ENCODE data around the gene DBI.

Gene DBI

DNA sequence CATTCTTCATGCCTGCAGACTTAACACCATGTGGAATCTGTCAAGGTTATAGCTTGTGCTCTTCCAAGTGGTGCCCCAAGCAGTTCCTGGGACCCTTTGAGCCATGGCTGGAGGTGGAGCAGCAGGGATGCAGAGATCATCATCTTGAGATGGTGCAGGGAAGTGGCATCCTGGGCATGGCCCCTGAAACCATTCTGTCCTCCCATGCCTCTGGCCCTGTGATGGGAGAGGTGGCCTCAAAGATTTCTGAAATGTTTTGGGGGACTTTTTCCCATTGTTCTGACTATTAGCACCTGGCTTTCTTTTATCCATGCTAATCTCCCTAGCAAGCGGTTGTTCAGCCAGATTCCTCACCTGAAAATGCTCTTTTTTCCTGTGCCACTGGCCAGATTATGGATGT, 54.5 kb downstream of the DBI start:
- no peak for TF ChIP-seq CTCF (conservative IDR thresholded peaks at IDR 0.05; ENCODE audit: low read length)
- H3K4me3 ChIP-seq (ENCODE audit: low read length): no peak overlapping the region
- DNase-seq (ENCODE audit: low read depth): no peak

- no peak for TF ChIP-seq CTCF (conservative IDR thresholded peaks at IDR 0.05; ENCODE audit: low read length)
- DNase-seq (ENCODE audit: low read depth): no peak
- H3K4me3 ChIP-seq (ENCODE audit: low read length): no peak overlapping the region
These were observed 55.0 kb downstream of the DBI start for GRCh38 chr2:119421741-119422140.

All from AG10803 (cell line).